HepG2 (cell line): ENCODE data around the gene FNDC10. TPM values are rescaled to one million over a fixed set of nuclear protein-coding genes. Genes with fewer than 3 reads are reported as not detected.

Experiments used
- HNRNPL ChIP-seq: fragments of 200-400 bp; formaldehyde crosslinking; IDR thresholded peaks from 2 replicates; pipeline ENCODE4 v1.6.1; 2017; ENCODE audit warnings: mild to moderate bottlenecking, low read depth, low read length
- ZMYM3 ChIP-seq: sonication (generic); formaldehyde crosslinking; IDR thresholded peaks from 2 replicates; pipeline ENCODE4 v1.5.1; 2020; ENCODE audit warnings: mild to moderate bottlenecking, missing genetic modification reagents
- ZNF33B ChIP-seq: sonication (generic); formaldehyde crosslinking; IDR thresholded peaks from 2 replicates; pipeline ENCODE4 v1.5.1; 2020; ENCODE audit warnings: mild to moderate bottlenecking, missing genetic modification reagents
- ZNF556 ChIP-seq: sonication (generic); formaldehyde crosslinking; IDR thresholded peaks from 2 replicates; pipeline ENCODE4 v1.4.0; 2020; ENCODE audit warnings: mild to moderate bottlenecking, missing genetic modification reagents, borderline replicate concordance
- ZNF607 ChIP-seq: sonication (generic); formaldehyde crosslinking; IDR thresholded peaks from 2 replicates; pipeline ENCODE4 v1.5.1; 2020; ENCODE audit warnings: missing genetic modification reagents, mild to moderate bottlenecking, borderline replicate concordance
- polyA plus RNA-seq, 8 experiments: library from polyadenylated mRNA; depleted of rRNA in 3 of 8; stranded (reverse) in 7 of 8; unstranded in 1 of 8; fragments of >200 nt; fragmentation: Illumina TruSeq in 4 of 8; extraction: Trizol in 4 of 8; gene quantifications; 2 replicates each; pipeline versions ENCODE4 v1.2.1 to v1.2.3, GENCODE V29; 2011 to 2016; ENCODE audit warnings: low read depth in 4 of 8, missing spikeins in 1 of 8, mixed read lengths in 1 of 8; ENCODE audit not compliant: insufficient read depth in 1 of 8
- total RNA-seq, 5 experiments: library from RNA; depleted of rRNA; stranded (reverse); fragments of >200 nt; fragmentation: Illumina TruSeq; extraction: Trizol; gene quantifications; 2 replicates each; pipeline ENCODE4 v1.2.3, GENCODE V29; 2016; ENCODE audit warnings: low read depth in 1 of 5
- TF ChIP-seq, protein P1 (sequence below): sonication (generic); formaldehyde crosslinking; IDR thresholded peaks from 2 replicates; pipeline ENCODE4 v1.5.0; 2020; ENCODE audit warnings: mild to moderate bottlenecking, missing genetic modification reagents, borderline replicate concordance
- TF ChIP-seq, protein P2 (sequence below): IDR thresholded peaks from 2 replicates; pipeline ENCODE4 v1.6.1; 2016; ENCODE audit warnings: low read depth, missing genetic modification reagents, missing compliant biosample characterization
- TF ChIP-seq, protein P3 (sequence below): sonication (generic); formaldehyde crosslinking; IDR thresholded peaks from 2 replicates; pipeline ENCODE4 v1.4.0; 2020; ENCODE audit warnings: missing genetic modification reagents, borderline replicate concordance

Gene FNDC10
- total and polyA plus RNA-seq, 2 of the 13 experiments (the other 11 are each of a cell fraction or from before 2014, with no cell fraction given), result 2.2 to 2.5 TPM

DNA sequence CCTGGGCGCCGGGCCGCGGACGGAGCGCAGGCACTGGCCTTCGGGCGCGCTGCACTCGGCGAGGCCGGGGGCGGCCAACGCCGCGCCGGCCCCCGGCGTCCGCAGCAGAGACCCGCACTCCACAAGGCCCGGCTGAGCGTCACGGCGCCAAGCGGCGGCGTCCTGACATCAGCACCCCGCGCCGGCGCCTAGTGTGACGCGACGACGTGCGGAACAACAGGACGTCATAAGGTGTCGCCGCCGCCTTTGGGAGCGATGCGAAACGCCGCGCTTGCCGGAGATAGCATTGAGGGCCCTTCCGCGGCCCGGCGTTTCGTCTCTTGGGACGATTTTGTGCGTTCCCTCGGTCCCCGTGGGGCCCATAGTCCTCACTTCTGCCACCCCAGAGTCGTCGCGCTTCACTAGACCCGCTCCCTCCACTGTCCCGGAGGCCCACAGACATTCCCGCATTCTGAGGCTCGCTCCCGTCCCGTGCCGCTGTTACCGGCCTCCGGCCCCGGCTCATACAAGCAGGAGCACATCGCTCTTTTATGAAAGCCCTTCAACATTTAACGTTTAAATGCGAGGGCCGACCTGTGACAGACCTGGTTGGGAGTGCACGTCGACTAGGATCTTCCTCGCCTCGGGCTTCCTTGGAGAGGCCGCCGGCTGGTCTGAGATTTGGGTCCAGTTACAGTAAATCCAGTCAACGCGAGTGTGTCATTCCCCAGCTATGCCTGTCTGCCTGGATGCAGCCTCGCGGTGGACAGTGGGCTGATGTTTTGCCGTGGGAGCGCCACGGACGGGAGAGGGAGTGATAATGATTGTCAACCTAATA is 25.0 kb downstream of the FNDC10 start, which contains the start of gene SSU72 (continued):
- peak; percentile 57 for TF ChIP-seq ZNF607 (CRISPR knock-in tag)
- no peak for TF ChIP-seq ZNF556
- TF ChIP-seq, protein P1, sequence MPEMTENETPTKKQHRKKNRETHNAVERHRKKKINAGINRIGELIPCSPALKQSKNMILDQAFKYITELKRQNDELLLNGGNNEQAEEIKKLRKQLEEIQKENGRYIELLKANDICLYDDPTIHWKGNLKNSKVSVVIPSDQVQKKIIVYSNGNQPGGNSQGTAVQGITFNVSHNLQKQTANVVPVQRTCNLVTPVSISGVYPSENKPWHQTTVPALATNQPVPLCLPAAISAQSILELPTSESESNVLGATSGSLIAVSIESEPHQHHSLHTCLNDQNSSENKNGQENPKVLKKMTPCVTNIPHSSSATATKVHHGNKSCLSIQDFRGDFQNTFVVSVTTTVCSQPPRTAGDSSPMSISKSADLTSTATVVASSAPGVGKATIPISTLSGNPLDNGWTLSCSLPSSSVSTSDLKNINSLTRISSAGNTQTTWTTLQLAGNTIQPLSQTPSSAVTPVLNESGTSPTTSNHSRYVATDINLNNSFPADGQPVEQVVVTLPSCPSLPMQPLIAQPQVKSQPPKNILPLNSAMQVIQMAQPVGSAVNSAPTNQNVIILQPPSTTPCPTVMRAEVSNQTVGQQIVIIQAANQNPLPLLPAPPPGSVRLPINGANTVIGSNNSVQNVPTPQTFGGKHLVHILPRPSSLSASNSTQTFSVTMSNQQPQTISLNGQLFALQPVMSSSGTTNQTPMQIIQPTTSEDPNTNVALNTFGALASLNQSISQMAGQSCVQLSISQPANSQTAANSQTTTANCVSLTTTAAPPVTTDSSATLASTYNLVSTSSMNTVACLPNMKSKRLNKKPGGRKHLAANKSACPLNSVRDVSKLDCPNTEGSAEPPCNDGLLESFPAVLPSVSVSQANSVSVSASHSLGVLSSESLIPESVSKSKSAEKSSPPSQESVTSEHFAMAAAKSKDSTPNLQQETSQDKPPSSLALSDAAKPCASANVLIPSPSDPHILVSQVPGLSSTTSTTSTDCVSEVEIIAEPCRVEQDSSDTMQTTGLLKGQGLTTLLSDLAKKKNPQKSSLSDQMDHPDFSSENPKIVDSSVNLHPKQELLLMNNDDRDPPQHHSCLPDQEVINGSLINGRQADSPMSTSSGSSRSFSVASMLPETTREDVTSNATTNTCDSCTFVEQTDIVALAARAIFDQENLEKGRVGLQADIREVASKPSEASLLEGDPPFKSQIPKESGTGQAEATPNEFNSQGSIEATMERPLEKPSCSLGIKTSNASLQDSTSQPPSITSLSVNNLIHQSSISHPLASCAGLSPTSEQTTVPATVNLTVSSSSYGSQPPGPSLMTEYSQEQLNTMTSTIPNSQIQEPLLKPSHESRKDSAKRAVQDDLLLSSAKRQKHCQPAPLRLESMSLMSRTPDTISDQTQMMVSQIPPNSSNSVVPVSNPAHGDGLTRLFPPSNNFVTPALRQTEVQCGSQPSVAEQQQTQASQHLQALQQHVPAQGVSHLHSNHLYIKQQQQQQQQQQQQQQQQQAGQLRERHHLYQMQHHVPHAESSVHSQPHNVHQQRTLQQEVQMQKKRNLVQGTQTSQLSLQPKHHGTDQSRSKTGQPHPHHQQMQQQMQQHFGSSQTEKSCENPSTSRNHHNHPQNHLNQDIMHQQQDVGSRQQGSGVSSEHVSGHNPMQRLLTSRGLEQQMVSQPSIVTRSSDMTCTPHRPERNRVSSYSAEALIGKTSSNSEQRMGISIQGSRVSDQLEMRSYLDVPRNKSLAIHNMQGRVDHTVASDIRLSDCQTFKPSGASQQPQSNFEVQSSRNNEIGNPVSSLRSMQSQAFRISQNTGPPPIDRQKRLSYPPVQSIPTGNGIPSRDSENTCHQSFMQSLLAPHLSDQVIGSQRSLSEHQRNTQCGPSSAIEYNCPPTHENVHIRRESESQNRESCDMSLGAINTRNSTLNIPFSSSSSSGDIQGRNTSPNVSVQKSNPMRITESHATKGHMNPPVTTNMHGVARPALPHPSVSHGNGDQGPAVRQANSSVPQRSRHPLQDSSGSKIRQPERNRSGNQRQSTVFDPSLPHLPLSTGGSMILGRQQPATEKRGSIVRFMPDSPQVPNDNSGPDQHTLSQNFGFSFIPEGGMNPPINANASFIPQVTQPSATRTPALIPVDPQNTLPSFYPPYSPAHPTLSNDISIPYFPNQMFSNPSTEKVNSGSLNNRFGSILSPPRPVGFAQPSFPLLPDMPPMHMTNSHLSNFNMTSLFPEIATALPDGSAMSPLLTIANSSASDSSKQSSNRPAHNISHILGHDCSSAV (CRISPR knock-in tag), result no peak
- TF ChIP-seq, protein P2, sequence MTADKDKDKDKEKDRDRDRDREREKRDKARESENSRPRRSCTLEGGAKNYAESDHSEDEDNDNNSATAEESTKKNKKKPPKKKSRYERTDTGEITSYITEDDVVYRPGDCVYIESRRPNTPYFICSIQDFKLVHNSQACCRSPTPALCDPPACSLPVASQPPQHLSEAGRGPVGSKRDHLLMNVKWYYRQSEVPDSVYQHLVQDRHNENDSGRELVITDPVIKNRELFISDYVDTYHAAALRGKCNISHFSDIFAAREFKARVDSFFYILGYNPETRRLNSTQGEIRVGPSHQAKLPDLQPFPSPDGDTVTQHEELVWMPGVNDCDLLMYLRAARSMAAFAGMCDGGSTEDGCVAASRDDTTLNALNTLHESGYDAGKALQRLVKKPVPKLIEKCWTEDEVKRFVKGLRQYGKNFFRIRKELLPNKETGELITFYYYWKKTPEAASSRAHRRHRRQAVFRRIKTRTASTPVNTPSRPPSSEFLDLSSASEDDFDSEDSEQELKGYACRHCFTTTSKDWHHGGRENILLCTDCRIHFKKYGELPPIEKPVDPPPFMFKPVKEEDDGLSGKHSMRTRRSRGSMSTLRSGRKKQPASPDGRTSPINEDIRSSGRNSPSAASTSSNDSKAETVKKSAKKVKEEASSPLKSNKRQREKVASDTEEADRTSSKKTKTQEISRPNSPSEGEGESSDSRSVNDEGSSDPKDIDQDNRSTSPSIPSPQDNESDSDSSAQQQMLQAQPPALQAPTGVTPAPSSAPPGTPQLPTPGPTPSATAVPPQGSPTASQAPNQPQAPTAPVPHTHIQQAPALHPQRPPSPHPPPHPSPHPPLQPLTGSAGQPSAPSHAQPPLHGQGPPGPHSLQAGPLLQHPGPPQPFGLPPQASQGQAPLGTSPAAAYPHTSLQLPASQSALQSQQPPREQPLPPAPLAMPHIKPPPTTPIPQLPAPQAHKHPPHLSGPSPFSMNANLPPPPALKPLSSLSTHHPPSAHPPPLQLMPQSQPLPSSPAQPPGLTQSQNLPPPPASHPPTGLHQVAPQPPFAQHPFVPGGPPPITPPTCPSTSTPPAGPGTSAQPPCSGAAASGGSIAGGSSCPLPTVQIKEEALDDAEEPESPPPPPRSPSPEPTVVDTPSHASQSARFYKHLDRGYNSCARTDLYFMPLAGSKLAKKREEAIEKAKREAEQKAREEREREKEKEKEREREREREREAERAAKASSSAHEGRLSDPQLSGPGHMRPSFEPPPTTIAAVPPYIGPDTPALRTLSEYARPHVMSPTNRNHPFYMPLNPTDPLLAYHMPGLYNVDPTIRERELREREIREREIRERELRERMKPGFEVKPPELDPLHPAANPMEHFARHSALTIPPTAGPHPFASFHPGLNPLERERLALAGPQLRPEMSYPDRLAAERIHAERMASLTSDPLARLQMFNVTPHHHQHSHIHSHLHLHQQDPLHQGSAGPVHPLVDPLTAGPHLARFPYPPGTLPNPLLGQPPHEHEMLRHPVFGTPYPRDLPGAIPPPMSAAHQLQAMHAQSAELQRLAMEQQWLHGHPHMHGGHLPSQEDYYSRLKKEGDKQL (CRISPR knock-in tag), result no peak
- TF ChIP-seq HNRNPL, result no peak
- TF ChIP-seq, protein P3, sequence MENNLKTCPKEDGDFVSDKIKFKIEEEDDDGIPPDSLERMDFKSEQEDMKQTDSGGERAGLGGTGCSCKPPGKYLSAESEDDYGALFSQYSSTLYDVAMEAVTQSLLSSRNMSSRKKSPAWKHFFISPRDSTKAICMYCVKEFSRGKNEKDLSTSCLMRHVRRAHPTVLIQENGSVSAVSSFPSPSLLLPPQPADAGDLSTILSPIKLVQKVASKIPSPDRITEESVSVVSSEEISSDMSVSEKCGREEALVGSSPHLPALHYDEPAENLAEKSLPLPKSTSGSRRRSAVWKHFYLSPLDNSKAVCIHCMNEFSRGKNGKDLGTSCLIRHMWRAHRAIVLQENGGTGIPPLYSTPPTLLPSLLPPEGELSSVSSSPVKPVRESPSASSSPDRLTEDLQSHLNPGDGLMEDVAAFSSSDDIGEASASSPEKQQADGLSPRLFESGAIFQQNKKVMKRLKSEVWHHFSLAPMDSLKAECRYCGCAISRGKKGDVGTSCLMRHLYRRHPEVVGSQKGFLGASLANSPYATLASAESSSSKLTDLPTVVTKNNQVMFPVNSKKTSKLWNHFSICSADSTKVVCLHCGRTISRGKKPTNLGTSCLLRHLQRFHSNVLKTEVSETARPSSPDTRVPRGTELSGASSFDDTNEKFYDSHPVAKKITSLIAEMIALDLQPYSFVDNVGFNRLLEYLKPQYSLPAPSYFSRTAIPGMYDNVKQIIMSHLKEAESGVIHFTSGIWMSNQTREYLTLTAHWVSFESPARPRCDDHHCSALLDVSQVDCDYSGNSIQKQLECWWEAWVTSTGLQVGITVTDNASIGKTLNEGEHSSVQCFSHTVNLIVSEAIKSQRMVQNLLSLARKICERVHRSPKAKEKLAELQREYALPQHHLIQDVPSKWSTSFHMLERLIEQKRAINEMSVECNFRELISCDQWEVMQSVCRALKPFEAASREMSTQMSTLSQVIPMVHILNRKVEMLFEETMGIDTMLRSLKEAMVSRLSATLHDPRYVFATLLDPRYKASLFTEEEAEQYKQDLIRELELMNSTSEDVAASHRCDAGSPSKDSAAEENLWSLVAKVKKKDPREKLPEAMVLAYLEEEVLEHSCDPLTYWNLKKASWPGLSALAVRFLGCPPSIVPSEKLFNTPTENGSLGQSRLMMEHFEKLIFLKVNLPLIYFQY (CRISPR knock-in tag), result peak; percentile 49
- no peak for TF ChIP-seq ZMYM3 (CRISPR knock-in tag)
- TF ChIP-seq ZNF33B (CRISPR knock-in tag), result peak; percentile 22; the same call in 1 of the 2 replicates
